ENCODE data around the gene SHISA2. TPM values are rescaled to one million over a fixed set of nuclear protein-coding genes. Genes with fewer than 3 reads are reported as not detected.

SHISA2 gene
- total RNA-seq, 8 experiments from 2014 or later = 0.10 to 4.8 (median 1.4) TPM; not detected in 2

DNA sequence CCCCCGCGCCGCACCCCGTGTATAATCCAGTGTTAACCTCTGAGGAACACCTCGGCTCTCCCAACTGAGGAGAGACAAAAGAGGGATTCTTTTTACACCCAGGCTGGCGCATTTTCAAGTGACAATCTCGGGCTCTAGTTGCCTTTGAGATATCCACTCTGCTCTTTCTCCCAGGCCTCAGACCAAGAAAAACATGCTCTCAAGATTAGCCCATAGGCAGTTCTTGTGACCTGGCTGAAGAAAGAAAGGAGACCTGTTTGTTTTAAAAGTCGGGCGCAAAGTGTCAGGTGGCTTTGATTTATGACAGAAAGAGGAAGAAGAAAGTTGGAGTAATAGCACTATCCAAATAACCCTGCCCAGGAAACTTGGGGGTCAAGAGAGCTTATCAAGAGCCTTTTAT, 27.3 kb downstream of the SHISA2 start:
- H3K4me1 ChIP-seq (replicated peaks in 1 of 2) = peaks cover 51 to 56% of the 10 kb centered on the region in 2 donors
- WGBS, 10 experiments = 30 to 93% (median 74%) methylated on average over 2 to 9 of the region's 9 CpGs
- ATAC-seq (replicated peaks in 6 of 8) = no peak
- no peak overlapping the region for H3K27ac ChIP-seq
- in situ Hi-C loops (cut with MboI; ENCODE audit: low pct_unique_long_range_greater_than_20kb in 2 of 9, low sequenced_read_pairs in 9 of 9, unreplicated experiment in 9 of 9) = no loop called here
- H3K4me3 ChIP-seq = no peak overlapping the region

DNA sequence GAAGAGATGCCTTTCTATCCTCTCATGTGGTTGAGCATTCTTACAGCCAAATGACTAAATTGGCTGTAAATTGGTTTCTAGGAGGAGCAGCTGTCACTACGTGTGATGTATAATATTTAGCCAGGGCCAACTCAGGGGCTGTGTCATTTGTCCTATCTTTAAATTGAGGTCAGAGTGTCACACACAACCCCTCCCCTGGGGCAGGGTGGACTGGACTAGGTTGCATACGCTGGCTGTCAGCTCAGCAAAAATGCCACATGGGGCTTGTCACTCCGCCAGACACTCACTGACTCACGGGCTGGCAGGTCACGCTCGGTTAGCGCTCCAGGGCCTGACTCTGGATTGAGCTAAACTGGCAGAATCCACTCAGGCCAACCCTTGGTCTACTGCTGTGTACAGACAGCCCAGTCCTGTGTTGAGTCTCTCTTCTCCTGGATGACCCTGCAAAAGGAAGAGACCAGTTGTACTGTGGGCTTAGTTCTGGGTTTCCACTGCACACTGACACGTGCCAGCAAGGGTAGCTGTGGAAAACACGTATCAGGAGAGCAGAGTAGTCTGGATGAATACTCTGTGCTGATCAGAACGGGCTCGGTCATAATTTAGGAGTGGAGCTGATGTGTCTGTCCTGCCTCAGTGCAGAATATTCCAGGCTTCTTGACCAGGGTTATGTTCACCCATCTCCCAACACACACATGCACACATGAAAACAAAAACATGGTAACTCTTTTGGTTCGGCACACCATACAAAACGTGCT, 29.1 kb downstream of the SHISA2 start:
- Histone ChIP-seq H3K4me1 (replicated peaks in 1 of 2) (peaks cover 51 to 56% of the 10 kb centered on the region in 2 donors), H3K27ac (peak overlapping the region; percentile 32 to 62), H3K4me3 (no peak overlapping the region)
- 9 to 73% (median 29%) methylated on average over 2 to 7 of the region's 13 CpGs; no CpG with 5 or more reads in 2 of the 10 experiments for WGBS, 10 experiments
- in situ Hi-C loops (cut with MboI; ENCODE audit: low pct_unique_long_range_greater_than_20kb in 2 of 9, low sequenced_read_pairs in 9 of 9, unreplicated experiment in 9 of 9) = no loop called here
- ATAC-seq (replicated peaks in 6 of 8) = peak; percentile 79 to 91 (median 90)

DNA sequence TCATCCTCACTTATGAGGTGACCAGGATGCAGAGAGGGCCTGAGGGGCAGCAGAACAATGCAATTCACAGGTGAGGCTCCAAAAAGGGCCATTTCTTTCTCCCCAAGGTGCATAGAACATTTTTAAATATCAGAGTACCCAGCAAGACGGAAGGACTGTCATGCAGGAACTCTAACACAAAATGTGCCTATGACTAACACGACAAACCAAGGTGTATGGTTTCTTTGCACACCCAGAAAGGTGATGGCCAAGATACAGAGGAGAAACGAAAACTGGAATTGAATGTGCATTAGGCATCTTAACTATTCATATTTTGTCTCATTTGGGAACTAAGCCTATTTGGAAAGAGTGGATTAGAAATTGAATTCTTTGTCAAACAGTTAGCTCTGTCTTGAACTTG, 29.9 kb downstream of the SHISA2 start:
- H3K27ac ChIP-seq = no peak overlapping the region

DNA sequence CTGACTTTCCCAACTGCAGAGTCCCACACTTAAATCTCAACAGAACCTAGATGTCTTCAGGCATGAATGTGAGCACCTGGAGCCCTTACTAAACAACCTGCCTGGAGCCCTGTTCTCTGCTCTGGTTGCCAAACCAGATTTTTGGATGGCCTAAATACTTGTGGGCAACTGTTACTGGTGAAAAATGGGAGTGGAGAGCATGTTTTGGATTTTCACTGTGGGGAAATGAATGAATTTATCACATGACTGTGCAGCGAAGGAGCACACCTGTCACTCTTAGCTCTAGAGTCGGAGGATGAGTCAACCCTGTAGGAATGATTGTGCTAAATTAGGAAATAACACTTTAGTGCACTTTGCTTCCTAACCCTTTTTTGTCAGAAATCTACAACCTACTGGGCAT, 30.3 kb downstream of the SHISA2 start:
- Histone ChIP-seq H3K4me1 (replicated peaks in 1 of 2) (peaks cover 50% of the 10 kb centered on the region in 2 donors), H3K27ac (no peak overlapping the region), H3K4me3 (no peak overlapping the region)
- no peak for ATAC-seq (replicated peaks in 6 of 8)
- WGBS, 10 experiments = 58 to 100% (median 78%) methylated on average over 1 to 2 of the region's 2 CpGs; no CpG with 5 or more reads in 5 of the 10 experiments
- in situ Hi-C loops (cut with MboI; ENCODE audit: low pct_unique_long_range_greater_than_20kb in 2 of 9, low sequenced_read_pairs in 9 of 9, unreplicated experiment in 9 of 9) = no loop called here

More for the DNA sequence above, 29.9 kb downstream of the SHISA2 start:
- no peak for ATAC-seq (replicated peaks in 6 of 8)
- in situ Hi-C loops (cut with MboI; ENCODE audit: low pct_unique_long_range_greater_than_20kb in 2 of 9, low sequenced_read_pairs in 9 of 9, unreplicated experiment in 9 of 9) = no loop called here
- Histone ChIP-seq H3K4me1 (replicated peaks in 1 of 2) (peaks cover 51 to 54% of the 10 kb centered on the region in 2 donors), H3K4me3 (no peak overlapping the region)
- WGBS, 10 experiments = 40 to 90% (median 74%) methylated on average over 1 to 3 of the region's 3 CpGs; no CpG with 5 or more reads in 5 of the 10 experiments

DNA sequence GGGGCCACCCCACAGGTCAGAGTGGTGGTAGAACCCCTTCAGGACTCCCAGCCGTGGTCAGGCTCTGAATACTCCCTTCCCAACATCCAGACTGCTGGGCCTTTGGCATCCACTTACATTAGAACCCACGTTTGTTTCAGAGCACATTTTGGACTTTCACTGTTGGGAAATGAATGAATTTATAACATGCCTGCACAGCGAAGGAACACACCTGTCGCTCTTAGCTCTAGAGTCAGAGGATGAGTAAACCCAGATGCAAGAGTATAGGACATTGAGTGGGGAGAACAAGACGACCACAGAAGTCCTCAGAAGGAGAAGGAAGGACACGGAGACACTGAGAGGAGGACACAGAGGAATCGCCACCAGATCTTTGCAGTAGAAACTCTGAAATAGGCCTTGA, 30.9 kb downstream of the SHISA2 start:
- in situ Hi-C loops (cut with MboI; ENCODE audit: low pct_unique_long_range_greater_than_20kb in 2 of 9, low sequenced_read_pairs in 9 of 9, unreplicated experiment in 9 of 9) = no loop called here
- WGBS, 10 experiments = 0 to 100% (median 75%) methylated on average over 1 to 5 of the region's 7 CpGs; no CpG with 5 or more reads in 2 of the 10 experiments
- H3K27ac ChIP-seq = no peak overlapping the region
- no peak for ATAC-seq (replicated peaks in 6 of 8)
- no peak overlapping the region for H3K4me3 ChIP-seq
- H3K4me1 ChIP-seq (replicated peaks in 1 of 2) = peaks cover 44% of the 10 kb centered on the region in 2 donors

DNA sequence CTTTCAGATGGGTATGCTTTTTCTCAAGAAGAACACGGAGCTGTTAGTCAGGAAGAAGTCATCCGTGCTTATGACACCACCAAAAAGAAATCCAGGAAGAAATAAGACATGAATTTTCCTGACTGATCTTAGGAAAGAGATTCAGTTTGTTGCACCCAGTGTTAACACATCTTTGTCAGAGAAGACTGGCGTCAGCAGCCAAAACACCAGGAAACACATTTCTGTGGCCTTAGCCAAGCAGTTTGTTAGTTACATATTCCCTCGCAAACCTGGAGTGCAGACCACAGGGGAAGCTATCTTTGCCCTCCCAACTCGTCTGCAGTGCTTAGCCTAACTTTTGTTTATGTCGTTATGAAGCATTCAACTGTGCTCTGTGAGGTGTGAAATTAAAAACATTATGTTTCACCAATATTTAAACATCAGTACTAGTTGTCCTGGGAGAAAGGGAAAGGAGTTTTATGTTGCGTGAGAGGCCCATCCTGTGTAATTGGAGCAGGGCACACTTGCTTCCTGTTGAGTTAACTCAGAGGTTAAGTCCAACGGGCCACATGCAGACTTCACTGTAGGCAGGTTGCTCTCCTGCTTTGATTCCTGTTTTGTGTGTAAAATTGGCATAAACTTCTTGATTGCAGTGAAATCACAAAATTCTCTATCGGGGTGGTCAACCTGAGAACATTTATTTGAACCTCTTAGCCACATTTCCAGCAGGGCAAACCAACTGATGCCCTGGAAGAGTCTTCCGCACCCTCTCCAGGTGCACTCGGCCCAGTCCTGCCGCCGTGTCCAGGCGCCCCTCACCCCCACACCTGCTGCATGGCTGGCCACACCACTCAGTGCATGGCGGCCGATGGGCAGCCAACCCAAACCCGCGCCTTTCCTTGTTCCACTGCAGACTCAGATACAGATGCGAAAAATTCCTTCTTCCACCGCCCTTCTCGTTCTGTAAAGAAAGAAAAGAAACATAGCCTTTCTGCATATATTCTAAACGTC, 31.6 kb downstream of the SHISA2 start:
- WGBS, 10 experiments = 17 to 83% (median 78%) methylated on average over 1 to 18 of the region's 22 CpGs; no CpG with 5 or more reads in 1 of the 10 experiments
- no peak overlapping the region for H3K4me3 ChIP-seq
- peaks cover 36% of the 10 kb centered on the region in 2 donors for H3K4me1 ChIP-seq (replicated peaks in 1 of 2)
- no peak for ATAC-seq (replicated peaks in 6 of 8)
- no peak overlapping the region for H3K27ac ChIP-seq
- in situ Hi-C loops (cut with MboI; ENCODE audit: low pct_unique_long_range_greater_than_20kb in 2 of 9, low sequenced_read_pairs in 9 of 9, unreplicated experiment in 9 of 9) = no loop called here

DNA sequence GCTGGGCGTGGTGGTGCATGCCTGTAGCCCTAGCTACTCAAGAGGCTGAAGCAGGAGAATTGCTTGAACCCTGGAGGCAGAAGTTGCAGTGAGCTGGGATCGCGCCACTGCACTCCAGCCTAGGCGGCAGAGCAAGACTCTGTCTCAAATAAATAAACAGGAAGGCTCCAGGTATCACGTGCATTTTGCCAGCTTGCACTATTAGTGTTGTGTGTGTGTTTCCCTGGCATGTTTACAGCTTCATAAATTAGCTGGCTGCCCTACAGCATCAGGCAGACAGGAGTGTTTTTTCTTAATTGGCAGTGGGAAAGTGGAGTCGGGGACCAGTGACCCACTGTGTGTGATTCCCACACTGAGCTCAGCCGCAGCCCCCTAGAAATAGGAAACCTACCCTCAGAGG, 32.6 kb downstream of the SHISA2 start:
- Histone ChIP-seq H3K4me3 (no peak overlapping the region), H3K4me1 (replicated peaks in 1 of 2) (peaks cover 27% of the 10 kb centered on the region in 2 donors), H3K27ac (no peak overlapping the region)
- in situ Hi-C loops (cut with MboI; ENCODE audit: low pct_unique_long_range_greater_than_20kb in 2 of 9, low sequenced_read_pairs in 9 of 9, unreplicated experiment in 9 of 9) = no loop called here
- ATAC-seq (replicated peaks in 6 of 8) = no peak
- WGBS, 10 experiments = 80 to 100% (median 92%) methylated on average over 1 to 4 of the region's 7 CpGs; no CpG with 5 or more reads in 5 of the 10 experiments

DNA sequence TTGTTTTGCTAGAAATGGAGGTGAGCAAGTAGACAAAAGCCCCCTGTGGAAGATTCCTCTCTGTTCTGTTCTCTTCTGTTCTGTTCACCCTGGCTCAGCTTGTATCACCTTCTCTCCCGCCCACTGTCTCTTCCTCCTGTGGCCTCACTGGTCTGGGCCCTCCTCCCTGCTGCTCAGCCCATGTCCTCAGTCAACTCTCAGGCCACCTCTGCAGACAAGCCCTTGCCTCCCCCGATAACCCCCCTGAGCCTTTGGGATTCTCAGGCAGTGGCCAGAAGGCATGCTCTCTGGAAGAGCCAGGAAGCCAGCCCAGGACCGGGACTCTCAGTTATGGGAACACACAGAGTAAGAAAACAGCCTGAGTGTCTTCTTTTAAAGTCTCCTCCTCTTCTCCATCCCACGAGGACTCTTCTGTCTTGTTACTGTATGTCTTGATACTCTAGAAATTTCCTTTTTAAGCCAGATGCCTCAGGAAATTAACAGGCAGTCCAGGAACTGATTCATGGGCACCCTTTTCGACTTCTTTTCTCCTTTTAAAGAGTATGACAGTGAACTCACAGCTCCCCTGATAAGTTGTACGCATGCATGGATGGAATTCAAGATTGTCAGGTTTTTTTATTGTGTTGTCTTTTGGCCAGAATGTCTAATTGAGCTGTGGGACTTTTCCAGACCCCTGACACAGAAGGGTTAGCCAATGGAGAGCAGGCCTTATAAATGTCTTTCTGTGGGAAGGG, 33.7 kb downstream of the SHISA2 start:
- no peak for ATAC-seq (replicated peaks in 6 of 8)
- Histone ChIP-seq H3K4me1 (replicated peaks in 1 of 2) (peaks cover 16 to 17% of the 10 kb centered on the region in 2 donors), H3K27ac (no peak overlapping the region), H3K4me3 (no peak overlapping the region)
- 61 to 89% (median 76%) methylated on average over 1 to 6 of the region's 6 CpGs; no CpG with 5 or more reads in 2 of the 10 experiments for WGBS, 10 experiments
- in situ Hi-C loops (cut with MboI; ENCODE audit: low pct_unique_long_range_greater_than_20kb in 2 of 9, low sequenced_read_pairs in 9 of 9, unreplicated experiment in 9 of 9) = no loop called here

DNA sequence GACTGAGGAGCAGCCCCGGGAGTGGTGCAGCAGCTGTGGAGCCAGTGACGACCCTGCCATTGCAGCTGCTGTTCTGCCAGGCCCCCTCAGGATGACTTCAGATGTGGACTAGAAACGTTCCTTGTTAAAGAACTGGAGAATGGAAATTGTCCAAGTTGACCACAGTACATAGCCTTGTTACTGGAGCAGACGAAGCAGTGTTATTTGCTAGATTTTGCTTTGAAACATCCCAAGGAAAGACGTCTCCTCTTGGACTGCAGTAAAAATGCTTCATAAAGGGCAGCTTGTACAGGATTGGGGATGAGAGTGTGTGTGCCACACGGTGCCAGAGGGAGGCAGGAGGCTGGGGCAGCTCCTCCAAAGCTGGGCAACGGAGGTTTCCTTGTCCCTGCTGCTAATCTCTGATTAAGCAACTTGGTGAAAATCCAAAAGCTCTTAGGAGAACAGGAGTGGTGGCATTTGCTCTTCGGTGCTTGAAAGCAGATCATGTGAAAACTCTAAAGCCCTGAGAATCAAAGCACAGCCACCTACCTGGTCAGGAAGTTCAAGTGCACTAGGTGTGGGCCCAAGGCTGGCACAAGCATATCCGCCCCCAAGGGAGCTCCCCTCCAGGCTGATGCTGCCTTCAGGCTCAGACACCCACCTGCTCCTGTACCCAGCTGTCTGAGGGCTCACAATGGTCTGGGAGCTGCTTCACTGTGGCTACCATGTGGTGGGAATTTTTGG, 34.5 kb downstream of the SHISA2 start:
- WGBS, 10 experiments = 29 to 94% (median 53%) methylated on average over 1 to 7 of the region's 9 CpGs; no CpG with 5 or more reads in 2 of the 10 experiments
- in situ Hi-C loops (cut with MboI; ENCODE audit: low pct_unique_long_range_greater_than_20kb in 2 of 9, low sequenced_read_pairs in 9 of 9, unreplicated experiment in 9 of 9) = no loop called here
- no peak overlapping the region for H3K27ac ChIP-seq
- H3K4me1 ChIP-seq (replicated peaks in 1 of 2) = peaks cover 10% of the 10 kb centered on the region in 2 donors
- no peak overlapping the region for H3K4me3 ChIP-seq
- no peak for ATAC-seq (replicated peaks in 6 of 8)

DNA sequence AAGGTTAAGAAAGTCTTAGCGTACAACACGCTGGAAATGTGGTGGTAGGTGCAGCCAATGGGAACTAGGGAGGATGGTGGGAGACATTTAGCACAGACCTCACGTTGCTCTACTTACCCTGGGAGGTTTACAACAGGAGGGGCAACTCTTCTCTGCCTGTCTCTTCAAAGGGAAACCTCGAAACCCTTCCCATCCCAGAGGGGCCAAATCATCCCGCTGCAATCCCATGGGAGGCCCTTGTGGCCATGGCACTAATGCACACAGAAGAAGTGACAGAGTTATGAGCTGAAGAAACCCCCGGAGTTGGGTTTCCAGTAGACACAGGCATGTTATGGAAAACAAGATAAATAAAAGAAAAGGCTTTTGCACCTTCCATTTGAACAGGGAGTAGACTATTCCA, 35.6 kb downstream of the SHISA2 start:
- no peak overlapping the region for H3K27ac ChIP-seq
- no peak overlapping the region for H3K4me3 ChIP-seq
- no peak for ATAC-seq (replicated peaks in 6 of 8)
- H3K4me1 ChIP-seq (replicated peaks in 1 of 2) = no peaks in the 10 kb centered on the region
- in situ Hi-C loops (cut with MboI; ENCODE audit: low pct_unique_long_range_greater_than_20kb in 2 of 9, low sequenced_read_pairs in 9 of 9, unreplicated experiment in 9 of 9) = no loop called here
- WGBS, 10 experiments = 50 to 100% (median 82%) methylated on average over 1 to 6 of the region's 6 CpGs; no CpG with 5 or more reads in 2 of the 10 experiments

DNA sequence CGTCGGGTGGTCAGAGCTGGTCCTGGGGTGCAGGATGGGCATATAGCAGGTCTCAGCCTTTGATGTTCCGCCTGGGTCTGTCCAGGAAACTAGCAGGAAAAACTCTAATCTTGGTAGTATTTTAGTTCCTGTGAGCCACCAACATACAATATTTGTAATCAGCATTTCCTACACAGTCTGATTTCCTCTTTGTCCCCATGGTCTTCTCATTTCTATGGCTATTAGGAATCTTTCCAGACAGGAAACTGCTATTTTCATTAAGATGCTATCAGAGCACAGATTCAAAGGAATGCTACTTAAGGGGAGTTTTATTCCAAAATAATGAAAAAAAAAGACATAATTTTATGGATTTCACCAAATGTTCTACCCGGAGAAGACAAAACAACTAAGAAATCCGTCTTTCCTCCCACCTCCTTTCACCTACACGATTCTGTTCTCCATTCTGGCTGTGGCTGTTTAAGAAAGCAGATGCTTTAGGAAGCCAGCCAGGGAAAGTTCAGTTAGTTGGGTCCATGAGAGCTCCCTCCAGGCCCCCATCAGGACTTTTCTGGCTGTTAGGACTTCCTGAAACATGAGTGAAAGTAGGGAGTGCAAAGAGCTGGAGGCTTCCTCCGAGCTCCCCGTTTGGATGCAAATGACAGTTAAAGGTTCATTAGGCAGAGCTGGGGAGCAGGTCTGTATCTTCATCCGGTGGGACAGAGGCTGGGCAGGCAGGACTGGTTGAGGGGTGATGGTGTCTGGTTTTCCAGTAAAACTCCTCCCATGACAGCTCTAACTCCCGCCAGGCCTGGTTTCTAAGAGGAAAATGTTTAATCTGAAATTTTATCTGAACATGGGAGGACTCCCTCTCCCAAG, 36.3 kb downstream of the SHISA2 start:
- WGBS, 10 experiments = 60 to 94% (median 73%) methylated on average over 1 to 10 of the region's 10 CpGs
- in situ Hi-C loops (cut with MboI; ENCODE audit: low pct_unique_long_range_greater_than_20kb in 2 of 9, low sequenced_read_pairs in 9 of 9, unreplicated experiment in 9 of 9) = no loop called here
- Histone ChIP-seq H3K27ac (no peak overlapping the region), H3K4me1 (replicated peaks in 1 of 2) (no peaks in the 10 kb centered on the region), H3K4me3 (no peak overlapping the region)
- ATAC-seq (replicated peaks in 6 of 8) = no peak
